Sigmoid colon (tissue), 3 donors: ENCODE measurements around the gene BCL2L1.

ENCODE experiments used
- CTCF ChIP-seq, 4 experiments: fragments of 450-650 bp in 3 of 4; fragments of 200-600 bp in 1 of 4; IDR thresholded peaks; one replicate each; pipeline ENCODE4 v1.5.1; 2016 to 2019; ENCODE audit warnings: antibody characterized with exemption in 4 of 4, mild to moderate bottlenecking in 3 of 4, moderate library complexity in 2 of 4
- POLR2A ChIP-seq, 2 donors: fragments of 450-650 bp; IDR thresholded peaks; one replicate each; pipeline ENCODE4 v1.6.1; 2016; ENCODE audit warnings: antibody characterized with exemption in 2 of 2, mild to moderate bottlenecking in 2 of 2, moderate library complexity in 2 of 2

GRCh38 chr20:31759836-31760518, 37.3 kb upstream of the BCL2L1 start:
- no peak for TF ChIP-seq CTCF (IDR thresholded peaks at IDR 0.05)
- TF ChIP-seq POLR2A (IDR thresholded peaks at IDR 0.05), result no peak
